HG02938 (cell line): ENCODE measurements around the gene RAD51AP1.
"Not testable (repeated sequence)": the region's sequence is repeated elsewhere in the genome, so short reads cannot be mapped to it uniquely, and the experiment has no call there.

Experiments
- ATAC-seq: cut with Tn5 transposase; IDR thresholded peaks from one replicate; pipeline ENCODE4 v1.9.1; 2021; ENCODE audit warnings: mild to moderate bottlenecking, moderate library complexity; ENCODE audit not compliant: unreplicated experiment

Gene RAD51AP1, protein sequence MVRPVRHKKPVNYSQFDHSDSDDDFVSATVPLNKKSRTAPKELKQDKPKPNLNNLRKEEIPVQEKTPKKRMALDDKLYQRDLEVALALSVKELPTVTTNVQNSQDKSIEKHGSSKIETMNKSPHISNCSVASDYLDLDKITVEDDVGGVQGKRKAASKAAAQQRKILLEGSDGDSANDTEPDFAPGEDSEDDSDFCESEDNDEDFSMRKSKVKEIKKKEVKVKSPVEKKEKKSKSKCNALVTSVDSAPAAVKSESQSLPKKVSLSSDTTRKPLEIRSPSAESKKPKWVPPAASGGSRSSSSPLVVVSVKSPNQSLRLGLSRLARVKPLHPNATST

DNA sequence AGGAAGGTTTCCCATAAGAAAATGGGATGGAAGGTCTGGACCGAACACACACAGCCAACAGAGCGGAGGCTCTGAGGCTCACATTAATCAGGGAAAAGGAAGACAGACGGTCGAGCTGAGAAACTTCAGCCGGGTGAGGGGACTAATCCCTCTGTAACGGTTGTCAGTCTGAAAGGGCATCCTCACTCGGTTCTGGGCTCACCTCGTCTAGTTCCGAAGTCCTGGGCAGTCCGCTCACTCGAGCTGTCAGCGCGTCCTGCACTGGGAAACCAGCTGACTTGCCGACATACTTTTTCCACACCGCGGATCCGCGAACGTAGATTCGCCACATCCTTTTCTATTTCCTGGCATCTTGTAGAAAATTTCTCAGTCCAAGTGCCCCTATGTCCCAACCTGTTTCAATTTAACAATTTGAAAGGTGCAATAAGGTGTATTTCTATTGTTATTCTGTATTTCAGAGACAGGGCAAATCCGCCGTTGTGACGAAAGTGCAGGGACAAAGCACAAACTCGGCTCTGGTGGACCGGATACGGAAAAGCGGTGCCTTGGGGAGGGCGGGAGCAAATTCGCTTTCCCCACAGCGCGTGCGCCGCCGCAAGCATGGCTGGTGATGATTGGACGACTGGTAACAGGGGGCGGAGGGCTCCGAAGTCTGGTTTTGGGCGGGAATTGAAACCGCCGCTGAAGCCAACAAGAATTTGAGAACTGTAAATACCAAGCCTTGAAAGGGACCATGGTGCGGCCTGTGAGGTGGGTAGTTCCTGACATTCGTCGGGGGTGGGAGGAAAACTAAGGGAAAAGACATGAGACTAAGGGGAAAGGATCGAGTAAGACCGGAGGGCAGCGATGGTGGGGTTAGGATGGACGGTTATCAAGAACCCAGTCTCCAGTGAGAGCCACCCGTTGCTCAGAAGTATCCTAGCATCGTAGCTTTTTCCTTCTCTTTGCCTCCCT is at the start of gene RAD51AP1:
RAD51AP1 (plus strand) TSS at position 684 of the 954 bp plus-strand sequence; CDS start at position 734, 50 bp downstream.
- ATAC-seq: peak; percentile 82

DNA sequence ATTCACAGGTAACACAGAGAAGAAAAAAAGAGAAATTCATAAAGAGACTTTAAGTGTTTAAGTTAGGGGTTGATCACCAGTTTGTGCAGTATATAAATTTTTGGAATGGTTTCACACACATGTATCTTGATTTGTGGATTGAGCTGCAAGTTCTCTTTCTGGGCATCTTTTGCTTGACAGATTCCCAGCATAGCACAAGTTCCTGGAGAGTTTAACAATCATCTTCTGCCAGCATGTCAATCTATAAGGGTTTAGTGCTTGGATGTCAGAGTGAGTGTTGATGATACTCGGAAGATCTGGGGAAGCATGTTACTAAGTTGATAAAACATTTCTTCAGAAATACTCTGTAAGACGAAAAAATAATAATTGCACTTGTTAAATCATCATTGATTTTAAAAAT is 49.1 kb upstream of the RAD51AP1 start:
- no peak for ATAC-seq

GRCh38 chr12:4490973-4491372 is 47.7 kb upstream of the RAD51AP1 start:
- no peak for ATAC-seq

GRCh38 chr12:4496145-4496838 is 42.4 kb upstream of the RAD51AP1 start:
- ATAC-seq: no peak

GRCh38 chr12:4499186-4499585 is 39.5 kb upstream of the RAD51AP1 start:
- no peak for ATAC-seq

- ATAC-seq: no peak
Observed at GRCh38 chr12:4505376-4505986, 33.2 kb upstream of the RAD51AP1 start.

DNA sequence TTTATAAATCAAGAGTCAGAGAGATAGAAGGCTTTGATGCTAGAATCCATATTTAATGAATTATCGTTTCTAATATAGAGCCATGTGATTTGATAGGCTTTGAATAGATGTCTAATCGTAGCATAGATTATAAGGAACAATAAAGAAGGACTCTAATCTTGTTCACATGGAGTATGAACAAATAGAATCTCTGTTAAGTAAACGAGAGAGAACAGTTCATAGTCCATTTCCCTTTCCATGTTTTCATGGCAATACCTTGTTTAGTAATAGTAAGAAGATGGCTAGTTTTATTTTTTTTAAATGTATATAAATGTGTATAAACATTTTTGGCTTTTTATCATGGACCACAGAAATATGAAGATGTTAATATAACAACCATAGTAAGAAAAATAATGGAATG is 32.3 kb upstream of the RAD51AP1 start:
- no peak for ATAC-seq

DNA sequence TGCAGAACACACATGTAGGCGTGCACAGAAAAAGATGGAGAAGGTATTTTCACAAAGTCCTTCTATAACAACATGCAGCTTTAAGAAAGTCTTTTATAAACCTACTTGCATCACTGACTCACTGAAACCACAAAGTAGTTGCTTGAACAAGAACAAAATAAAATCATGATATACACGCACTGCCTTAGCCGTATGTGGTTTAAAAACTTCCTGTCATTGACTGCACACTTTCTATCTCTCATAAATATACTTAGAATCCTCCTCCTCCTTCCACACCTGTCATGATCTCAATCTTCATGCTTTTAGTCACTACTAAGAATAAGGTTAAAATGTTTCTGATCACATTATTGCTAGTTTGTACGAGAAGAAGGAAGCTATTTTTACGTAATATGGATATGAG is 31.8 kb upstream of the RAD51AP1 start:
- ATAC-seq: peak; percentile 89

GRCh38 chr12:4508503-4508902 is 30.2 kb upstream of the RAD51AP1 start:
- ATAC-seq: not testable (repeated sequence)

GRCh38 chr12:4509269-4509668 is 29.4 kb upstream of the RAD51AP1 start:
- not testable (repeated sequence) for ATAC-seq

DNA sequence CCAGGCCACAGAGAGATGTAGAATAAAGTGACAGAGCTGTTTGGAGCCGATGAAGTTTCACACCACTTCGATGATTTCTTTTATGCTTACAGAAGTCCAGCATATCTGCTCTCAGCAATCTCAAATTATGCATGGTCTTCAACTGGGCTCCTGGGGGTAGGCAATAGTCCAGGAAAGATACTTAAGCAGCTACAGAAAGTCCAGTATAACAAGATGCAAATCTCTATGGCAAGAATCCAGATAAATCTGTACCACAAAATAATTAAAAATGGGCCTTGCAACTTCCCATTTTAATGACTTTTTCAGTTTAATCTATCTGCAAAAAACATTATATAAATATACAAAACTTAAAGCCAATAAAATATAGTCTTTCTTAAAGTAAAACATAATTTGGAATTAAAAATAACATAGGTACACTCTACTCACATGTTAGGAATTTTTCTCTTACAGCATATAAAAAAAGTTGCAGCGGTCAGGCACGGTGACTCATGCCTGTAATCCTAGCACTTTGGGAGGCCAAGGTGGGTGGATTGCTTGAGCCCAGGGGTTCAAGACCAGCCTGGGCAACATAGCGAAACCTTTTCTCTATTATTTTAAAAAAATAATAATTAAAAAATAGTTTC is 20.5 kb upstream of the RAD51AP1 start:
- ATAC-seq: no peak

DNA sequence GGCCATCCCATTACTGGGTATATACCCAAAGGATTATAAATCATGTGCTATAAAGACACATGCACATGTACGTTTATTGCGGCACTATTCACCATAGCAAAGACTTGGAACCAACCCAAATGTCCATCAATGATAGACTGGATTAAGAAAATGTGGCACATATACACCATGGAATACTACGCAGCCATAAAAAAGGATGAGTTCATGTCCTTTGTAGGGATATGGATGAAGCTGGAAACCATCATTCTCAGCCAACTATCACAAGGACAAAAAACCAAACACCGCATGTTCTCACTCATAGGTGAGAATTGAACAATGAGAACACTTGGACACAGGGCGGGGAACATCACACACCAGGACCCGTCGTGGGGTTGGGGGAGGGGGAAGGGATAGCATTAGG is 15.2 kb upstream of the RAD51AP1 start:
- ATAC-seq: not testable (repeated sequence)

- ATAC-seq: no peak
Observed at GRCh38 chr12:4526923-4527546, 11.7 kb upstream of the RAD51AP1 start.

GRCh38 chr12:4530160-4530559 is 8.5 kb upstream of the RAD51AP1 start:
- no peak for ATAC-seq

GRCh38 chr12:4530982-4531586 is 7.6 kb upstream of the RAD51AP1 start:
- no peak for ATAC-seq

DNA sequence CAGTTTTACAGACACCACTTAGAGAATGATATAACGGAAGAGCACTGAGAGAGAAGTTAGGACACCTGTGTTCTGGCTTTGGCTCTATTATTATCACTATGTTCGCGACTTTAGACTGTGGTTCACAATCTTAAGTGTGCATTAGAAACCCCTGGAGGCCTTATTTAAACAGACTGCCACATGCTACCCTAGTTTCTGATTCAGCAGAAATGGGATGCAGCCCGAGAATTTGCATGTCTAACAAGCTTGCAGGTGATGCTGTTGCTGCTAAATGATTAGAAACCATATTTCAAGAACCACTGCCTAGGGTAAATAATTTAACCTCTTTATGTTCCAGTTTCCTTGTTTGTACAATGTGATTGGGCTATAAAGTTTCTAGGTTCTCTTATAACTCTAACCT is 3.6 kb upstream of the RAD51AP1 start:
- no peak for ATAC-seq

- no peak for ATAC-seq
Observed at GRCh38 chr12:4535871-4536270, 2.8 kb upstream of the RAD51AP1 start.

- ATAC-seq: no peak
Observed at GRCh38 chr12:4539167-4539870, 629 bp downstream of the RAD51AP1 start.

GRCh38 chr12:4540170-4540569 is 1.5 kb downstream of the RAD51AP1 start:
- ATAC-seq: no peak
